Astrocyte of the spinal cord (primary cell): ENCODE results near the gene SS18L1.

Source experiments
- DNase-seq: peaks from one replicate; pipeline ENCODE4 v3.0.0; 2011; ENCODE audit warnings: low read depth, low spot score
- H3K4me3 ChIP-seq: 2 replicates; pipeline ENCODE4 v1.5.1; 2011; ENCODE audit warnings: low read depth, mild to moderate bottlenecking, low read length, moderate library complexity
- CTCF ChIP-seq: IDR thresholded peaks from 2 replicates; pipeline ENCODE4 v1.5.1; 2012; ENCODE audit warnings: low read depth, mild to moderate bottlenecking, low read length, inconsistent platforms
- in situ Hi-C: cut with HindIII; loops from 2 replicates; pipeline ENCODE4 v1.10.0; 2017; ENCODE audit warnings: low sequenced_read_pairs

The SS18L1 gene

GRCh38 chr20:62198496-62198895, 54.9 kb downstream of the SS18L1 start:
- no peak overlapping the region for H3K4me3 ChIP-seq
- TF ChIP-seq CTCF = no peak
- no peak for DNase-seq
- in situ Hi-C loops = no loop called here

GRCh38 chr20:62198931-62199330, 55.4 kb downstream of the SS18L1 start:
- in situ Hi-C loops = no loop called here
- no peak for DNase-seq
- TF ChIP-seq CTCF = no peak
- H3K4me3 ChIP-seq = no peak overlapping the region

GRCh38 chr20:62200491-62201172, 57.1 kb downstream of the SS18L1 start:
- no peak for DNase-seq
- in situ Hi-C loops = no loop called here
- H3K4me3 ChIP-seq = no peak overlapping the region
- no peak for TF ChIP-seq CTCF

- in situ Hi-C loops = no loop called here
- no peak for TF ChIP-seq CTCF
- no peak for DNase-seq
- H3K4me3 ChIP-seq = no peak overlapping the region
Measured at GRCh38 chr20:62201173-62202082, 57.9 kb downstream of the SS18L1 start.

- TF ChIP-seq CTCF = no peak
- no peak for DNase-seq
- H3K4me3 ChIP-seq = no peak overlapping the region
- in situ Hi-C loops = no loop called here
Measured at GRCh38 chr20:62202083-62202395, 58.5 kb downstream of the SS18L1 start.

- no peak for TF ChIP-seq CTCF
- in situ Hi-C loops = no loop called here
- no peak for DNase-seq
Measured at GRCh38 chr20:62202676-62203377, 59.3 kb downstream of the SS18L1 start.

More at GRCh38 chr20:62202676-62203377, 59.3 kb downstream of the SS18L1 start:
- no peak overlapping the region for H3K4me3 ChIP-seq
